Calu3 (cell line): Measurements from ENCODE around the gene GPX7. TPM values are rescaled to one million over a fixed set of nuclear protein-coding genes. Genes with fewer than 3 reads are reported as not detected.

Experiments
- BruUV-seq: library from RNA; stranded (reverse); fragments of 400-500 nt; replicated peaks from 2 replicates; lab custom pipeline; 2021; lab: Mats Ljungman, UMichigan
- CTCF ChIA-PET: fragments of 300-600 bp; sonication (Branson Sonifier 250); formaldehyde crosslinking; loops from one replicate; lab custom pipeline; 2022; ENCODE audit warnings: antibody characterized with exemption; lab: Charles Lee
- DNase-seq: peaks from one replicate; pipeline ENCODE4 v3.0.0; 2022
- H3K27ac Mint-ChIP-seq: one replicate; pipeline ENCODE4 v1.8.0; 2022; ENCODE audit warnings: mixed read lengths; ENCODE audit not compliant: unreplicated experiment
- H3K27me3 Mint-ChIP-seq: one replicate; pipeline ENCODE4 v1.8.0; 2022; ENCODE audit warnings: mixed read lengths; ENCODE audit not compliant: unreplicated experiment
- H3K36me3 Mint-ChIP-seq: one replicate; pipeline ENCODE4 v1.8.0; 2022; ENCODE audit warnings: mild to moderate bottlenecking, moderate library complexity, mixed read lengths; ENCODE audit not compliant: insufficient read depth, unreplicated experiment
- H3K4me1 Mint-ChIP-seq: one replicate; pipeline ENCODE4 v1.8.0; 2022; ENCODE audit warnings: mild to moderate bottlenecking, low read depth, mixed read lengths; ENCODE audit not compliant: unreplicated experiment
- H3K4me3 Mint-ChIP-seq: one replicate; pipeline ENCODE4 v1.8.0; 2022; ENCODE audit warnings: mild to moderate bottlenecking, low read depth, moderate library complexity, mixed read lengths; ENCODE audit not compliant: unreplicated experiment
- H3K9me3 Mint-ChIP-seq: one replicate; pipeline ENCODE4 v1.8.0; 2022; ENCODE audit warnings: low read depth, mixed read lengths; ENCODE audit not compliant: unreplicated experiment
- CTCF ChIP-seq: fragments of 200-600 bp; IDR thresholded peaks from one replicate; pipeline ENCODE4 v1.8.0; 2022; ENCODE audit warnings: antibody characterized with exemption; ENCODE audit not compliant: unreplicated experiment
- intact Hi-C: fragments of 100-400 bp; cut with micrococcal nuclease; formaldehyde crosslinking; loops from one replicate; pipeline ENCODE4 v1.10.0; 2022; ENCODE audit not compliant: unreplicated experiment
- total RNA-seq: library from RNA; stranded (reverse); gene quantifications from 2 replicates; pipeline ENCODE4 v1.2.3, GENCODE V29; 2022

GPX7 gene
- total RNA-seq, 1 experiment from 2014 or later = not detected

GRCh38 chr1:52593495-52593894, 8.7 kb upstream of the GPX7 start:
- Mint-ChIP-seq H3K4me3 (no peak overlapping the region), H3K4me1 (no peaks in the 10 kb centered on the region), H3K27ac (no peak overlapping the region), H3K27me3 (peaks cover 52% of the 10 kb centered on the region), H3K36me3 (no peaks in the 10 kb centered on the region), H3K9me3 (no peaks in the 10 kb centered on the region)
- CTCF ChIA-PET = interaction anchor here (0.6 kb wide), 1 partner anchor 16 kb away, joined by 3 read pairs; no protein-coding TSS in a partner anchor
- no TSS peak for BruUV-seq
- intact Hi-C loops = no loop called here
- no peak for DNase-seq
- TF ChIP-seq CTCF = no peak

- CTCF ChIA-PET = no interaction called here
These were observed 7.1 kb upstream of the GPX7 start for GRCh38 chr1:52595061-52595460.

GRCh38 chr1:52597912-52598311, 4.3 kb upstream of the GPX7 start:
- Mint-ChIP-seq H3K9me3 (no peaks in the 10 kb centered on the region), H3K27ac (no peak overlapping the region), H3K36me3 (no peaks in the 10 kb centered on the region), H3K4me1 (no peaks in the 10 kb centered on the region), H3K27me3 (peaks cover 78% of the 10 kb centered on the region), H3K4me3 (no peak overlapping the region)
- TF ChIP-seq CTCF = no peak
- DNase-seq = no peak
- intact Hi-C loops = no loop called here
- BruUV-seq = no TSS peak
- CTCF ChIA-PET = interaction anchor here (0.7 kb wide), 1 partner anchor 32 kb away, joined by 4 read pairs; no protein-coding TSS in a partner anchor

More at GRCh38 chr1:52595061-52595460, 7.1 kb upstream of the GPX7 start:
- intact Hi-C loops = no loop called here
- Mint-ChIP-seq H3K4me1 (no peaks in the 10 kb centered on the region), H3K27me3 (peaks cover 54% of the 10 kb centered on the region), H3K9me3 (no peaks in the 10 kb centered on the region), H3K36me3 (no peaks in the 10 kb centered on the region), H3K27ac (no peak overlapping the region), H3K4me3 (no peak overlapping the region)
- no peak for DNase-seq
- no peak for TF ChIP-seq CTCF
- no TSS peak for BruUV-seq

- no peaks in the 10 kb centered on the region for H3K4me1 Mint-ChIP-seq
- H3K27me3 Mint-ChIP-seq = peaks cover 87% of the 10 kb centered on the region
- BruUV-seq = no TSS peak
- DNase-seq = no peak
- no peak for TF ChIP-seq CTCF
- intact Hi-C loops = no loop called here
- no peak overlapping the region for H3K27ac Mint-ChIP-seq
- CTCF ChIA-PET = interaction anchor here (0.7 kb wide), 1 partner anchor 31 kb away, joined by 4 read pairs; no protein-coding TSS in a partner anchor
- no peaks in the 10 kb centered on the region for H3K36me3 Mint-ChIP-seq
- no peak overlapping the region for H3K4me3 Mint-ChIP-seq
- no peaks in the 10 kb centered on the region for H3K9me3 Mint-ChIP-seq
These were observed 3.4 kb upstream of the GPX7 start for GRCh38 chr1:52598729-52599128.
